GM21576 (cell line): Measurements from ENCODE around the gene MIP.
"Not testable (repeated sequence)": the region's sequence is repeated elsewhere in the genome, so short reads cannot be mapped to it uniquely, and the experiment has no call there.

Experiments used
- ATAC-seq: cut with Tn5 transposase; IDR thresholded peaks from one replicate; pipeline ENCODE4 v1.9.1; 2021; ENCODE audit warnings: mild to moderate bottlenecking, moderate library complexity; ENCODE audit not compliant: unreplicated experiment

Gene MIP

GRCh38 chr12:56468216-56469006, 14.0 kb upstream of the MIP start, which contains the start of gene SPRYD4:
Gene SPRYD4 (plus strand): TSS chr12:56468578. CDS start chr12:56468592, 14 bp downstream.
- peak; percentile 79 for ATAC-seq

DNA sequence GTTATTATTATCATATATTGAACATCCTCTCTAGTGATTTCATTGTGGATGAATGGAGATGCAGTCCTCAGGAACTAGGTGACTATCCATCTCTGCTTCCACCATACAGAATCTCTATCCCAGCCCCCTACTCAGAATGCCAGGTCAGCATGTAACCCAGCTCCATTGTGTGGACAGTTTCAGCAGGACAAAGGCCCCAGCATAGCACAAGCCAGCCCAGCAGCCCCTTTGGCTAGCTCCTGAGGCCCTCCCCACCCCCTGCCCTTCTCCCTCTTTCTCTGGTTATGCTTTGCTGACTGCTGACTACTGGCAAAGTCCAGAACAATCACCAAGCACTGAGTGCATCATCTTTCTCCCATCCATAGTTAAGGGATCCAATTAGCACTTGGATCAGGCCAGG, 8.1 kb upstream of the MIP start:
- no peak for ATAC-seq

DNA sequence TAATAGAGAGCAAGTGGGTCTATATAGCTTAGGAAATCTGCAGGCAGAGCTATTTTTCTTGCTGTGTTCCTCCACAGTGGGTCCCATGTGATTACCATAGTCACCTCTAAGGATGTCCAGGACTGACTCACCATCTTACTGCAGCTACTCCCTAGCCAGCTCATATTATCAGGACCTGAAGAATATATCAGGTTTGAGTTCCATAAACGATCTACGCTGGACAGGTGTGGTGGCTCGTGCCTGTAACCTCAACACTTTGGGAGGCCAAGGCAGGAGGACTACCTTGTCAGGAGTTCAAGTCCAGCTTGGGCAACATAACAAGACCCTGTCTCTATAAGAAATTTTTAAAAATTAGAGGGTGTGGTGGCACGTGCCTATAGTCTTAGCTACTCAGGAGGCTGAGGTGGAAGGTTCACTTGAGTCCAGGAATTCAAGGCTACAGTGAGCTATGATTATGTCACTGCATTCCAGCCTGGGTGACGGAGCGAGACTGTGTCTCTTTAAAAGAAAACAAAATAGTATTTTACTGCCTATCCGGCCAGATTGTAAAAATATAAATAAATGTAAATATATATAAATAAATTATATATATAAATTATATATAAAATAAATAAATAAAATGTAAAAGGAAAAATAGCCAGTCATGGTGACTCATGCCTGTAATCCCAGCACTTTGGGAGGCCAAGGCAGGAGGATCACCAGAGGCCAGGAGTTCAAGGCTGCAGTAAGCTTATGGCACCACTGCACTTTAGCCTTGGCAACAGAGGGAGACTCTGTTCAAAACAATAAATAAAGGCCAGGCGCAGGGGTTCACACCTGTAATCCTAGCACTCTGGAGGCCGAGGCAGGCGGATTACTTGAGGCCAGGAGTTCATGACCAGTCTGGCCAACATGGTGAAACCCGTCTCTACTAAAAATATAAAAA, 7.0 kb upstream of the MIP start:
- no peak for ATAC-seq

DNA sequence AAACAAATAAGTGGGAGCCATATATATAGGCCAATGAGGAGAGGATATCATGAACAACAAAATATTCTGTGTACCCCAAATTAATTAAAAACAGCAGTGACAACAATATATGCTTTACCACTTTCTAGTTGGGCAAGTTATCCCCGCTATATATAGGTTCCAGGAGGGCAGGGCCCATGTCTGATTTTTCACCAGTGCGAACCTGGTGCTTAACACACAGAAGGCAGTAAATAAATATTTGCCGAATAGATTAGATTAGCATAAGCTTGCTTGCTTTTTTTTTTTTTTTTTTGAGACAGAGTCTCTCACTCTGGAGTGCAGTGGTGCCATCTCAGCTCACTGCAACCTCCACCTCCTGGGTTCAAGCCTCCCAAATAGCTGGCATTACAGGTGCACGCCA, 3.4 kb upstream of the MIP start:
- no peak for ATAC-seq

DNA sequence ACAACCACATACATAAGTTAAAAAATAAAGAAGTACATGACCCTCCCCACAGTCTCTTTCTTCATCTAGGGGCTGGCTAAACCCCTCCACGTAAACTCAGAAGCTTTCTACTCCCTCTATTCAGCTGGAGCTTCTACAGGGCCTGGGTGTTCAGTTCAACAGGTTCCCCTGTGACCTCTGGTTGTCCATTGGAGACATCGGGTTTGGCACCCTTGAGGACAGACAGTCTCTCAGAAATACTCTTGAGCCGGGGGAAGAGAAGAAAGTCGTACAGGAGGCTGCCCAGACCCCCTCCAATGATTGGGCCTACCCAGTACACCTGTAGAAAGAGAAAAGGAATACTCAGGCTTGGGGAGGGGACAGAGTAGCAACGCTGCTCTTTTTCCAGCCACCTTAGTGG, 3.3 kb downstream of the MIP start:
- no peak for ATAC-seq

- ATAC-seq: no peak
Measured at GRCh38 chr12:56450241-56450640, 4.2 kb downstream of the MIP start.

DNA sequence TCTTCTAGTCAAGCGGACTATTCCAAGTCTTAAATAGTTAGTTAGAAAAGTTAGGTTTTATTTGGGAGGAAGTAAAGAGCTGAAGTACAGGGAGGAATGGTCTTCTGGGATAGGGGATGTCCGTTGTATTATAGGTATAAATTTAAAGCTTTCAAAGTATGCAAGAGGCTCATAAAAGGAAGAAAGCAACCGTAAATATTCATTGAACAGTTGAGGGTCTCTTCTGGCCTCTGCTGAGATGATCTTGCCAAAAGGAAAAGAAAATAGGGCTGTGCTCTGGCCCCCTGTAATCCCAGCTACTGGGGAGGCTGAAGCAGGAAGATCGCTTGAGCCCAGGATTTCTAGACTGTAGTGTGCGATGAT, 4.9 kb downstream of the MIP start:
- peak; percentile 3 for ATAC-seq

DNA sequence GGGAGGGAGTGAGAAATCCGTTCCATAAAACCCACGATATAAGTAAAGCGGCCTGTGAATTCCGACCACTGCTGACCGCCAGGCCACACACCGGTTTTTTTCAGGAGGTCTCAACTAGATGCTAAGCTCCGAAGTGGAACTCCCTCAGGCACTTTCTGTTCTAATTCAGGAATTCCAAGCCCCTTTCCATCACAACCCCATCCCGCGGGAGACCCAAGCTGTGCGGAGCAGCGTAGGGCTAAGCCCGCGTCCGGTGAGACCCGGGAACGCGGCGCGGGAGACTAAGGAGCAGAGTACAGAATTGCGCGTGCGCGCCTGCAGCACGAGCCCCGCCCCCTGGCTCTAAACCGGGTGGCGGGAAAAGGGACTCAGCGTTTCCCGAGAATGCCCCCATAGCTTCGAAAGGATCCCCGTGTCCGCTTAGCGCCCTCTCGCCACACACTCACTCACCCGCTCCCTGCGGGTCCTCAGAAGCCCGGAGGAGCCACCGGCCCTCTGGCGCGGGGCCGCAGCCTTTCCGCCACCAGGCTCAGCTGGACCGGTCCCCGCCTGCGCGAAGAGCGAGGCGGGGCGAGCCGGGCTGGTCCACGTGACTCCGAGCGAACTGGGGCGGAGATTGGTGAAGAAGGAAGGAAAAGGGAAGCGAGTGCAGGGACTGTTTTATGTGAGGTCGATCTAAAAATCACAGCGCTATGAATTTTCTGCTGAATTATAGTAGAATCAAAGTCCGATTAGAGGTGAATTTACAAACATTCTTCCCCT, 5.4 kb downstream of the MIP start, which contains the start of gene TIMELESS:
Gene TIMELESS (minus strand): TSS at position 567 of the 762 bp plus-strand sequence. CDS start 15,256 bp downstream, outside the sequence.
- peak; percentile 93 for ATAC-seq

GRCh38 chr12:56443208-56443607, 11.2 kb downstream of the MIP start:
- ATAC-seq: not testable (repeated sequence)

DNA sequence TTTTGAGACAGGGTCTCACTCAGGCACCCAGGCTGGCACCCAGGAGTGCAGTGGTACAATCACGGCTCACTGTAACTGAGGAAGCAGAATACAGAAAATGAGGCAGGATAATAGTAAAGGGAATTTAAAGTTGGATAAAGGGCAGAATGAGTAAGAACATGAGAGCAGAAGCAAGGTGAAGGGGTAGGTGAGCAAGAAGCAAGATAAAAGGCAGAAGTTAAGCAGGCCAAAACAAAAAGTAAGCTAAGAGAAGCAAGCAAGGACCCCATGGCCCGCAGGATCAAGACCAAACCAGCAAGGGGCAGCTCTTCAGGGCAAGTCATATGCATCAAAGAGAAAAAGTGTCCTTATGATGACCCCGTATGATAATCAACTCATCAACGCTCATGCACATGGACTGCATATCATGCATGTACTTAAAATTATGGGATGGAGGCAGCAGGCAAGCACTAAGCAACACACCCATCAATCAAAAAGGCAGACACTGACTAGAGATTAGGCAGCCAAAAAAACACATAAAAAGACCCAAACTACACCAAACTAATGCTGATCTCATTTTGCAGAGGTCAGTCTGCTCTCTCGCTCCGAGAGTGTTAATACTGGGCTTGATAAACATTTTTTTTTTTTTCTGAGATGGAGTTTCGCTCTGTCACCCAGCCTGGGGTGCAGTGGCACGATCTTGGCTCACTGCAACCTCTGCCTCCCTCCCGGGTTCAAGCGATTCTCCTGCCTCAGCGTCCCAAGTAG, 16.9 kb downstream of the MIP start:
- no peak for ATAC-seq

DNA sequence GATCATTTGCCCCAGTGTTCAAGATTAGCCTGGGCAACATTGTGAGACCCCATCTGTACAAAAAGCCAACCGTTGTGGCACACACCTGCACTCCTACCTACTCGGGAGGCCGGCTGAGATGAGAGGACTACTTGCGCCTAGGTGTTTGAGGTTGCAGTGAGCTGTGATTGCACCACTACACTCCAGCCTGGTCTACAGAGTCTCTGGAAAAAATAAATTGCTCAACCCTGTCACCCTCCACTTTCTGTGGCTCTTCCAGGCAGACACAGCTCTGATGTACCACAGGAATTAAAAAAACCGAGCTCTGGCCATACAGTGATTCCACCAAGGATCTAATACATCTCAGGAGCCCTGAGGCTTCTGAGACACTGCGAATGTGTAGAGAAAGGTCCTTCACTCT, 19.6 kb downstream of the MIP start:
- ATAC-seq: no peak

DNA sequence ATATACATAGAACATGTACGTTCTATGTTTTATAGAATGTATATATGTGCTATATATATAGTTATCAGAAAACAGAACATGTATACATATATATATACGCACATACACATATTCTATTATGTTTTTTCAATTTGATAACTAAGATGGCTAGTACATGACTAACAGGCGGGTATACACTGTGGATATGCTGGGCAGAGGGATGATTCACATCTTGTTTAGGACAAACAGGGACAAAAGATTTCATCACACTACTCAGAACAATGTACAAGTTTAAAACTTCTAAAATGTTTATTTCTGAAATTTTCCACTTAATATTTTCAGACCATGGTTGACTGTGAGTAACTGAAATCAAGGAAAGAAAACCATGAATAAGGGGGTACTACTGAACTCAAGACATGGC, 22.6 kb downstream of the MIP start:
- no peak for ATAC-seq

DNA sequence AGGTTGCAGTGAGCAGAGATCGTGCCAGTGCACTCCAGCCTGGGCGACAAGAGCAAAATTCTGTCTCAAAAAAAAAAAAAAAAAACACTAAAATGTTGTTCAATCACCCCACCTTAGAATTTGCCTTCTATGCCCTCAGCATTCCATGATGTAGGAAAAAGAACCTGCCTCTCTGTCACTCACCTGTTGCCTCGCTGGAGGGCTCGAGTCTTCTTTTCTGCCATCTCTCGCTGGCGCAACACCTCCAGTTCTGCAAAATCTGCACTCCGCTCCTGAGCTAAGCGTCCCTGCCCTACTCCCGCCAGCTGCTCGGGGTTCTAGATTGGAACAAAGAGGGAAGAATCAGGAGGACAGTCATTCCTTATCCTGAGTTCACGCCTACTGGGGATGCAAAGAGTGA, 23.2 kb downstream of the MIP start:
- no peak for ATAC-seq

DNA sequence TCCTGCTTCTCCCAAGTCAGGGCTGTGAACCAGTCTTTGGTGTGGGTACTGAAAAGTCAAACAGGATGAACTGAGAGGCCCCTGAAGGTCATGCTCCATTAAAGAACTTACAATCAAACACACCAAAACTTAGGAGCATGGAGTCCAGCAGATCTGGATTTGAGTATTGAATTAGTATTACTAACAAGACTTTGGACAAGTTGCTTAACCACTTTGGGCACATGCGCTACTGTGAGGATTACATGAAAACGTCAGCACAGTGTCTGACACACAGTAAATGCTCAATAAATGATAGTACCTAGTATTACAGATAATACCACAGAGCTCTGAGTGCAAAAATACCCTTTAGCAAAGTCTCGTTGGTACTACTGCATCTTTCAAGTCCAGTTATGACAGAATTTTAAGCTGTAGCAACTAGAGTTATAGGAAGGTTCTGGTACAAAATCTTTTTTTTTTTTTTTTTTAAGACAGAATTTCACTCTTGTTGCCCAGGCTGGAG, 28.5 kb downstream of the MIP start:
- ATAC-seq: no peak

DNA sequence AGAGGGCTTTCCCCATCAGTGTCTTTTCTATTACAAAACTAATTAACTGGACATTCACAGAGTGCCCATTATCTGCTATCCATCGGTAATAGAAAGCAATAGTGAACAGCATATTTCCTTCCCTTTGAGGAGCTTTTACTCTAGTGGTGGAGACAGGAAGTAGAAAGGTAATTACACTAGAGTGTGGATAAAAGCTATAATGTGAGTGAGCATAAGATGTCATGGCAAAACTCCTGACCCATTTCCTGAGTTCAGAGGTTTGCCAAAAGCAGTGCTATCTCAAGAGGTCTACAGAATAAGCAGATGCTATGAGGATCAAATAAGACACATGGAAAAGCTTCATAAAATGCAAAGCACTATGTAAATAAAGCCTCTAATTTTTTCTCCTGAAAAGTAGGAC, 29.3 kb downstream of the MIP start:
- no peak for ATAC-seq

DNA sequence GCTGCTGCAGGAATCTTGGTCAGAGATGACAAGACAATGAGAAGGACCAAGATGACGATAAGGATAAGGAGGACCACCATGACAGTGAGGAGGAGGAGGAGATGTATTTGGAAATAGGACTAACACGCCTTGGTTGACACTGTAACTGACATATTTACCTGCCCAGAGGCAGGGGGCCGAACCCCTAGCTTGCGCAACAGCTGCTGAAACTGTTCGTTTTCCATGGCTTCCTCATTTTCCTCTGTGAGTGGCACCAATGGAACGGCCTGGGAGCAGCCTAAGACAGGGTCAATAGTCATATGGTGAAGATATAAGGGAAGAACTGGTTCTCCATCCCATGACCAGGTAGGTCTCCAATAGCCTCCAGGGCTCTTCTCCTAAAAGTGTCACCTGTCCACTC, 34.0 kb downstream of the MIP start:
- no peak for ATAC-seq

- ATAC-seq: no peak
Measured at GRCh38 chr12:56417739-56418138, 36.7 kb downstream of the MIP start.

GRCh38 chr12:56414401-56414800, 40.1 kb downstream of the MIP start:
- no peak for ATAC-seq

DNA sequence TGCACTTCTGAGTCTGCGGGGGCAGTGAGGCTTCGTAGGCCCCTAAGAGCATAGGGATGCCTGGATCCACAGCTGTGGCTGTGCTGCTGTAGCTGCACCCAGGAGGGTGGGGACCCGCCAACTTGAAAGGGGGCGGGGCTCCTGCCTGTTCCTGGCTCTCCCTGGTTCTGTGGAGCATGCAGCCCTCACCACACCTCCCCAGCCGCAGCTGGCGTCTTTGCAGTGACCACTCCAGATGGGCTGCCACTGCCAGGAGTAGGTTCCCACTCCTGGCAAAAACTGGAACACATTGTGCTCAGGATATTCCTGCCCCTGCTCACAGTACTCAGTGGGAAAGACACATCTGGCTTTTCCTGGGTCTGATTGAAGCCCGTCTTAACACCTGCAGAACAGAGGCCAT, 41.1 kb downstream of the MIP start:
- ATAC-seq: no peak
